Activated CD8-positive, alpha-beta memory T cell treated with anti-CD3 and anti-CD28 coated beads for 4 hours (primary cell): ENCODE data around the gene ARID5A.
"Not testable (repeated sequence)": the region's sequence is repeated elsewhere in the genome, so short reads cannot be mapped to it uniquely, and the experiment has no call there.

ENCODE experiments used
- DNase-seq, 2 donors: peaks; one replicate each; pipeline ENCODE4 v3.0.0-alpha.2; 2020; ENCODE audit warnings: low read depth in 2 of 2

The ARID5A gene

GRCh38 chr2:96541398-96542152, 5.0 kb downstream of the ARID5A start:
- DNase-seq, result no peak

GRCh38 chr2:96542357-96542977, 5.9 kb downstream of the ARID5A start:
- no peak for DNase-seq

- DNase-seq, result no peak
These were observed 9.8 kb downstream of the ARID5A start for GRCh38 chr2:96546321-96546720.

- DNase-seq, result no peak
These were observed 10.2 kb downstream of the ARID5A start for GRCh38 chr2:96546797-96547196.

GRCh38 chr2:96547203-96547641, 10.7 kb downstream of the ARID5A start:
- DNase-seq, result no peak

GRCh38 chr2:96547731-96548171, 11.2 kb downstream of the ARID5A start:
- DNase-seq, result no peak

GRCh38 chr2:96548558-96549465, 12.3 kb downstream of the ARID5A start:
- no peak for DNase-seq

GRCh38 chr2:96549466-96549785, 12.9 kb downstream of the ARID5A start:
- no peak for DNase-seq

- DNase-seq, result no peak
These were observed 13.6 kb downstream of the ARID5A start for GRCh38 chr2:96549967-96550786.

GRCh38 chr2:96550787-96551604, 14.4 kb downstream of the ARID5A start:
- no peak for DNase-seq

- no peak for DNase-seq
These were observed 15.2 kb downstream of the ARID5A start for GRCh38 chr2:96551605-96552314.

GRCh38 chr2:96552315-96553175, 16.0 kb downstream of the ARID5A start:
- DNase-seq, result no peak

GRCh38 chr2:96553176-96553956, 16.8 kb downstream of the ARID5A start:
- no peak for DNase-seq

GRCh38 chr2:96553957-96554292, 17.4 kb downstream of the ARID5A start:
- DNase-seq, result not testable (repeated sequence)

GRCh38 chr2:96554293-96555145, 18.0 kb downstream of the ARID5A start:
- DNase-seq, result peak; percentile 36 to 37

- DNase-seq, result no peak
These were observed 18.6 kb downstream of the ARID5A start for GRCh38 chr2:96555146-96555610.
